Caki2 (cell line): ENCODE measurements around the gene AKR1C4. TPM values are rescaled to one million over a fixed set of nuclear protein-coding genes. Genes with fewer than 3 reads are reported as not detected.
"Not testable (repeated sequence)": the region's sequence is repeated elsewhere in the genome, so short reads cannot be mapped to it uniquely, and the experiment has no call there.

Source experiments
- DNase-seq: peaks from one replicate; pipeline ENCODE4 v3.0.0-alpha.2; 2015; ENCODE audit warnings: low read depth
- in situ Hi-C: cut with HindIII; loops from 2 replicates; pipeline ENCODE4 v1.10.0; 2016; ENCODE audit warnings: low sequenced_read_pairs, low pct_unique_long_range_greater_than_20kb, mixed read lengths
- total RNA-seq: library from RNA; depleted of rRNA; stranded (reverse); fragments of >200 nt; shearing (Covaris generic); gene quantifications from 2 replicates; pipeline ENCODE4 v1.2.3, GENCODE V29; 2014; ENCODE audit warnings: low replicate concordance

Gene AKR1C4
- total RNA-seq, 1 experiment from 2014 or later = not detected

DNA sequence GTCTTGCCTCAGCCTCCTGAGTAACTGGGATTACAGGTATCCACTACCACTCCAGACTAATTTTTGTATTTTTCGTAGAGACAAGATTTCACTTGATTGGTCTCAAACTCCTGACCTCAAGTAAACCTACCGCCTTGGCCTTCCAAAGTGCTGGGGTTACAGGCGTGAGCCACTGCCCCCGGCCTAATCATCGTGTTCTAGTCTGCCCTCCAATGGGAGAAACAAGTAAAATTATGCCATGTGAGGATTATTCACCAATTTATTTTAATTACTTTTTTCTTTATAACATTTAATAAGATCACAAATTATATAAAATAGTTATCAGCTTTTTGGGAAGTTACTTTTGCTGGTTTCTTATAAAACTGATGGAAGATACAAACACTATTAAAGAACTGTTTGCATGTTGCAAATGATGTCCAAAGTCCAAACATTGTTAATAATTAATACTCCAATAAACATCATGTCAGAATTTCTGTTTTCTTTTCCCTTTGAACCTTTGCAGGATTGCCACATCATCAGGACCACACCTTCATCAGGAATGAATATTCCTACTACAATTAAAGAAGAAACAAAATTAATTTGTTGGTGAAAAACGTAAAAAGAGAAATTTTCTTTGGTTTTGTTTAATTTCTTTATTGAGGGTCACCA is 786 bp upstream of the AKR1C4 start:
- peak; percentile 57 for DNase-seq

GRCh38 chr10:5198386-5198785 is 1.7 kb downstream of the AKR1C4 start:
- no peak for DNase-seq
- in situ Hi-C loops = no loop called here

More for the DNA sequence above, 786 bp upstream of the AKR1C4 start:
- in situ Hi-C loops = no loop called here

DNA sequence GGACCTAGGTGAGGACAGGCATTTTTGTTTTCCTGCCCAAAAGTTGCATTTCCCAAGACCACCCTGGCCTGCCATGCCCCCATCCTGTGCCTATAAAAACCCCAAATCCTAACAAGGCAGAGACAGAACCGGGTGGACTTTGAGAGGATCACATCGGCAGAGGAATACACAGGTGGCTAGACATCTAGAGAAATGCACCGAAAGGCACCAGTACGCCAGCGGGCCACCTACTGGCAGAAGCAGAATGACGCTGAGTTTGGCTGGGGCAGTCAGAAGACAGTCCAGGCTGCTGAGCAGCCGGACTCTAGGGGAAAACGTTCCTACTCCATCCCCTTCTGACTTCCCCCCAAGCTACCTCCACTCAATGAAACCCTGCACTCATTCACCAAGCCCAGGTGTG is 2.8 kb downstream of the AKR1C4 start:
- in situ Hi-C loops = no loop called here
- DNase-seq = no peak

DNA sequence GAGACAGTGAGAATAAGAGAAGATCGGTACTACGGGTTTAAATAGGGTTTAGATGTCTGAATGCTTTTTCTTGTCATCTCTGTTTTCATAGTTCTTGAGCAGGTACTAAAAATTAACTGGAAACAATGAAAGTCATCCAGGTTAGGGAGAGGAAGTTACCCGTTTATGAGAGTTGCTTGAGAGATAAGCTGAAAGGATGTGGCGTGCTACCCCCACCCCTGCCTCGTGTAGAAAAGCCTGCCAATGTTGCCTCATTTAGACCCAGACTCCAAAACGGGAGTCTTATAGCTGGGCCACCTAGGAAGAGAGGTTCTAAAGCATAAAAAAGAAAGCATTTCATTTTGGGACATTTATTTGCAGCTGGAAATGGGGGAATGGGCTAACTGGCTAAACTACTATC is 10.2 kb downstream of the AKR1C4 start:
- in situ Hi-C loops = no loop called here
- no peak for DNase-seq

DNA sequence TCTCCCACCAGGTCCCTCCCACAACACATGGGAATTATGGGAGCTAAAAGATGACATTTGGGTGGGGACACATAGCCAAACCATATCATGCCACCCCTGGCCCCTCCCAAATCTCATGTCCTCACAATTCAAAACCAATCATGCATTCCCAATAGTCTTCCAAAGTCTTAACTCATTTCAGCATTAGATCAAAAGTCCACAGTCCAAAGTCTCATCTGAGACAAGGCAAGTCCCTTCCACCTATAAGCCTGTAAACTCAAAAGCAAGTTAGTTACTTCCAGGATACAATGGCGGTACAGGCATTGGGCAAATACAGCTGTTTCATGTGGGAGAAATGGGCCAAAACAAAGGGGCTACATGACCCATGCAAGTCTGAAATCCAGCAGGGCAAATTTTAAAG is 13.1 kb downstream of the AKR1C4 start:
- in situ Hi-C loops, DNase-seq: not testable (repeated sequence)

- DNase-seq = not testable (repeated sequence)
These were observed 13.6 kb downstream of the AKR1C4 start for GRCh38 chr10:5210261-5210660.

DNA sequence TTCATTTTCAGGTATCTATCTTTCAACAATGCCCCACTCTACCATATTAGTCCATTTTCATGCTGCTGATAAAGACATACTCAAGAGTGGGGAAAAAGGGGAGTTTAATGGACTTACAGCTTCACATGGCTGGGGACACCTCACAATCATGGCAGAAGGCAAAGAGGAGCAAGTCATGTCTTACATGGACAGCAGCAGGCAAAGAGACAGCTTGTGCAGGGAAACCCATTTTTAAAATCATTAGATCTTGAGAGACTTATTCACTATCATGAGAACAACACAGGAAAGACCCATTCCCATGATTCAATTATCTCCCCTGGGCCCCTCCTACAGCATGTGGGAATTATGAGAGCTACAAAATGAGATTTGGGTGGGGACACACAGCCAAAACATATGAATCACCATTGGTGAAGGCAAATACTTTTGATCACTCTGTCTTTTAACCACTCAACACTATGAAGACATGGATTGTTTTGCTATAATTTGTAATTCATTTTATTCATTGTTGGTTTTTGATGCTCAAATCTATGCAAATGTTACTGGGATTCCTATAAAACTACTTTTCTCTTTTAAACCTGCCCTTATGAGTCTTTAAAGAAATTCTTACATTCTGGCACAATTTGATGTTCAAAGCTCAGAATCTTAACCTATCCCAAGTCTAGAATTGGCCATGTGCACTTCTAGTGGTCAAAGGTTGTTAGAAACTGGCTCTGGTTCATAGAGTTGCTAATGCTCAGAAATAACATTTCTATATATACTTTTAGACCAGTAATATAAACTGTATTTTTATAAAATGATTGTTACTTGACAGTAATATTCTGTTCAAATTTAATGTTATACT is 15.3 kb downstream of the AKR1C4 start:
- peak; percentile 10 for DNase-seq
- in situ Hi-C loops = no loop called here

More at GRCh38 chr10:5210261-5210660, 13.6 kb downstream of the AKR1C4 start:
- in situ Hi-C loops = not testable (repeated sequence)

GRCh38 chr10:5216801-5217200 is 20.2 kb downstream of the AKR1C4 start:
- no peak for DNase-seq
- in situ Hi-C loops = no loop called here

- in situ Hi-C loops = no loop called here
- no peak for DNase-seq
These were observed 22.6 kb downstream of the AKR1C4 start for GRCh38 chr10:5219262-5219661.

- DNase-seq = peak; percentile 18
- in situ Hi-C loops = not testable (repeated sequence)
These were observed 26.3 kb downstream of the AKR1C4 start for GRCh38 chr10:5222942-5223341.

DNA sequence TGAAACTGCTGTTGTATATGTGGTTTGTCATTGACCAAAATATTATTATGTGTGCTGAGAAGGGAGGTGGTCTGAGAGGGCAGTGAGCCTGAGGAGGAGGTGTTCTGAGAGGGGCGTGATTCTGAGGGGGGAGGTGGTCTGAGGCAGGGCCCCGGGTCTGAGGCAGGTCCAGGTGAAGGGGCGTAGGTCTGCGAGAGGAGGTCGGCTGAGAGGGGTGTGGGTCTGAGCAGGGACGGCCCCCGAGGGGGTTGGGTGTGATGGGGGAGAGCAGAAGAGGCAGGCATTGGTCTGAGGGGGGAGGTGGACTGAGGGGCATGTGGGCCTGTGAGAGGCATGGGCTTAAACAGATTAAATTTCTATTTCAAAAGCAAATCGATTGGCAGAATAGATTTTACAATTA is 32.4 kb downstream of the AKR1C4 start:
- no peak for DNase-seq
- in situ Hi-C loops = no loop called here

GRCh38 chr10:5233324-5233723 is 36.7 kb downstream of the AKR1C4 start:
- in situ Hi-C loops = no loop called here
- DNase-seq = no peak

- in situ Hi-C loops = no loop called here
- no peak for DNase-seq
These were observed 37.6 kb downstream of the AKR1C4 start for GRCh38 chr10:5234106-5234860.

DNA sequence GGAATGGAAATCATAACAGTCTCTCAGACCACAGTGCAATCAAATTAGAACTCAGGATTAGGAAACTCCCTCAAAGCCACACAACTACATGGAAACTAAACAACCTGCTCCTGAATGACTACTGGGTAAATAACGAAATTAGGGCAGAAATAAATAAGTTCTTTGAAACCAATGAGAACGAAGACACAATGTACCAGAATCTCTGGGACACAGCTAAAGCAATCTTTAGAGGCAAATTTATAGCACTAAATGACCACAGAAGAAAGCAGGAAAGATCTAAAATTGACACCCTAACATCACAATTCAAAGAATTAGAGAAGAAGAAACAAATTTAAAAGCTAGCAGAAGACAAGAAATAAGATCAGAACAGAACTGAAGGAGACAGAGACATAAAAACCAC is 40.9 kb downstream of the AKR1C4 start:
- in situ Hi-C loops = not testable (repeated sequence)

GRCh38 chr10:5242585-5242984 is 45.9 kb downstream of the AKR1C4 start:
- in situ Hi-C loops = no loop called here

More for the DNA sequence above, 40.9 kb downstream of the AKR1C4 start:
- DNase-seq = not testable (repeated sequence)

DNA sequence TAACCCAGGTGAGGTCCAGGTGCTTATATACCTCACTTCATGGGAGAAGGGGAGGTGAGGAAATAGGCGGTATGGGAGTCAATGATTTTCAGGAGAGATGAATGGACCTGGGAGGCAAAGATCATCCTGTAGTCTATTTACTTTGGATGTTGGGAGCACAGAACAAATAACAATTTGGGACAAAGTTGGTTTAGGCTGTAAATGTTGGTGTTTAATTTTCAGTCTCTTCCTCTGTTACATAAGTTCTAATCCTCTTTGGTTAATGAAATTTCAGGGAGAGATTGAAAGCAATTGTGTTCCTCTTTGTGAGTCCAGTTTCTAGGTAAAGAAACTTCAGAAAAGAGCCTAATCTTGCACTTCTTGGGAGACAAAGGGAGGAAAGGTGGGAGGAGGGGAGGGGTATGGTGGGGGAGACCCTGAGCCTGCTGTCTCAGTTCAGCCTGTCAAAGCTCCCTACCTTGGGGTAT is 46.9 kb downstream of the AKR1C4 start:
- in situ Hi-C loops = no loop called here

More at GRCh38 chr10:5242585-5242984, 45.9 kb downstream of the AKR1C4 start:
- DNase-seq = no peak

GRCh38 chr10:5252177-5253037 is 55.8 kb downstream of the AKR1C4 start:
- DNase-seq = peak; percentile 44
- in situ Hi-C loops = no loop called here

More for the DNA sequence above, 46.9 kb downstream of the AKR1C4 start:
- no peak for DNase-seq

GRCh38 chr10:5254488-5254887 is 57.9 kb downstream of the AKR1C4 start:
- DNase-seq = no peak
- in situ Hi-C loops = no loop called here
